ENCODE data around the gene UPK1A.

DNA sequence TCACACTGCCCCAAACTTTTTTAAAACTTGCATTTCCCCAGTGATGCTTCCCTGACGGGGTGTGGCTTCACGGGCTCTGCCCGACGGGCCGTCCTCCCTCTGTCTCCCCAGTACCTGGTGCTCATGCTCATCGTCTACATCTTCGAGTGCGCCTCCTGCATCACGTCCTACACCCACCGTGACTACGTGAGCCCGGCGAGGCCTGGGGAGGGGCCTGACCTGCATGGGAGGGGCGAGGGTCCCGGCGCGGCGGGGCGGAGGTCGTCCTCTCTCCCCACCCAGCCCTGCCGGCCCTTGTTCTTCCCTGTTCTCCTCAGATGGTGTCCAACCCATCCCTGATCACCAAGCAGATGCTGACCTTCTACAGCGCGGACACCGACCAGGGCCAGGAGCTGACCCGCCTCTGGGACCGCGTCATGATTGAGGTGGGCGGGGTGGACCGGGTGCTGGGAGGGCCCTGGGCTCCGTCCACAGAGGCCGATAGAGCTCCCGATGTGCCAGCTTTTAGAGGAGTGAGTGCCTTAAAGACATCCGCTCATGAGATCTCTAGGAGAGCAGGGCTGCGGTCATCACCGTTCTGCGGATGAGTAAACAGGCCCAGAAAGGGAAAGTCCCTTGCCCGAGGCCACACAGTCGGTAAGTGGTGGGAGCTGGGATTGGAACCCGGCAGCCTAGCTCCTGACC lies 6.9 kb downstream of the UPK1A start:
- TF ChIP-seq, protein P1, sequence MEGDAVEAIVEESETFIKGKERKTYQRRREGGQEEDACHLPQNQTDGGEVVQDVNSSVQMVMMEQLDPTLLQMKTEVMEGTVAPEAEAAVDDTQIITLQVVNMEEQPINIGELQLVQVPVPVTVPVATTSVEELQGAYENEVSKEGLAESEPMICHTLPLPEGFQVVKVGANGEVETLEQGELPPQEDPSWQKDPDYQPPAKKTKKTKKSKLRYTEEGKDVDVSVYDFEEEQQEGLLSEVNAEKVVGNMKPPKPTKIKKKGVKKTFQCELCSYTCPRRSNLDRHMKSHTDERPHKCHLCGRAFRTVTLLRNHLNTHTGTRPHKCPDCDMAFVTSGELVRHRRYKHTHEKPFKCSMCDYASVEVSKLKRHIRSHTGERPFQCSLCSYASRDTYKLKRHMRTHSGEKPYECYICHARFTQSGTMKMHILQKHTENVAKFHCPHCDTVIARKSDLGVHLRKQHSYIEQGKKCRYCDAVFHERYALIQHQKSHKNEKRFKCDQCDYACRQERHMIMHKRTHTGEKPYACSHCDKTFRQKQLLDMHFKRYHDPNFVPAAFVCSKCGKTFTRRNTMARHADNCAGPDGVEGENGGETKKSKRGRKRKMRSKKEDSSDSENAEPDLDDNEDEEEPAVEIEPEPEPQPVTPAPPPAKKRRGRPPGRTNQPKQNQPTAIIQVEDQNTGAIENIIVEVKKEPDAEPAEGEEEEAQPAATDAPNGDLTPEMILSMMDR (IDR thresholded peaks at IDR 0.05; ENCODE audit: low read length): no peak
- TF ChIP-seq EZH2 (IDR thresholded peaks at IDR 0.05; ENCODE audit: borderline replicate concordance, low read length): no peak

All from OCI-LY1 (cell line).